Measurements from ENCODE around the gene KCNT1.

DNA sequence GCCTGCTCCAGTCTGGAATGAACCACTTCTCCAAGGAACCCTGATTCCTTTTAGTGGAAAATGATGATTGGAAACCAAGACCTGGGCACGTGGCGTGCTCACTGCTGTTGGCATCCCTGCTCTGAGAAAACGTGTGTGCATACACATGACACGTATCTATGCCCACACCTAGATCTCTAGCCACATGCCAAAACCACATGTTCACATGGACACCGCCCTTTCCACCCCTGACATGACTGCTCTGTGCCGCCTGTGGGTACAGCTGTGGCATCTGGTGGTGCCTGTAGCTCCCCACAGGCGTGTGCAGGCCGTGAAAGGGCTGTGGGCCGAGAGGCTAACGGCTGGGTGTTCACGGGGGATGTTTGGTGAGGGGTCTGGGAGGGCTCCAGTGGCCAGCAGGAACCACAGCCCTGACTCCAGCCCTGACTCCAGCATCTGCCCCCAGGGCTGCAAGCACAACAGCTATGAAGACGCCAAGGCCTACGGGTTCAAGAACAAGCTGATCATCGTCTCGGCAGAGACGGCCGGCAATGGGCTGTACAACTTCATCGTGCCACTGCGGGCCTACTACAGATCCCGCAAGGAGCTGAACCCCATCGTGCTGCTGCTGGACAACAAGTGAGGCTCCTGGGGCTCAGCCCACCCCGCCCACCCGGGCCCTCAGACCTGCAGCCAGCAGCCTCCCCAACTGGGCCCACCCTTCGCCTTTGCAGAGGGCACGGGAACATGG is 75.1 kb downstream of the KCNT1 start:
- TF ChIP-seq, protein P1, sequence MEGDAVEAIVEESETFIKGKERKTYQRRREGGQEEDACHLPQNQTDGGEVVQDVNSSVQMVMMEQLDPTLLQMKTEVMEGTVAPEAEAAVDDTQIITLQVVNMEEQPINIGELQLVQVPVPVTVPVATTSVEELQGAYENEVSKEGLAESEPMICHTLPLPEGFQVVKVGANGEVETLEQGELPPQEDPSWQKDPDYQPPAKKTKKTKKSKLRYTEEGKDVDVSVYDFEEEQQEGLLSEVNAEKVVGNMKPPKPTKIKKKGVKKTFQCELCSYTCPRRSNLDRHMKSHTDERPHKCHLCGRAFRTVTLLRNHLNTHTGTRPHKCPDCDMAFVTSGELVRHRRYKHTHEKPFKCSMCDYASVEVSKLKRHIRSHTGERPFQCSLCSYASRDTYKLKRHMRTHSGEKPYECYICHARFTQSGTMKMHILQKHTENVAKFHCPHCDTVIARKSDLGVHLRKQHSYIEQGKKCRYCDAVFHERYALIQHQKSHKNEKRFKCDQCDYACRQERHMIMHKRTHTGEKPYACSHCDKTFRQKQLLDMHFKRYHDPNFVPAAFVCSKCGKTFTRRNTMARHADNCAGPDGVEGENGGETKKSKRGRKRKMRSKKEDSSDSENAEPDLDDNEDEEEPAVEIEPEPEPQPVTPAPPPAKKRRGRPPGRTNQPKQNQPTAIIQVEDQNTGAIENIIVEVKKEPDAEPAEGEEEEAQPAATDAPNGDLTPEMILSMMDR (optimal IDR thresholded peaks at IDR 0.05 in 1 of 3, IDR thresholded peaks at IDR 0.05 in 1 of 3, conservative IDR thresholded peaks at IDR 0.05 in 1 of 3; ENCODE audit: extremely low read depth in 1 of 3, insufficient read depth in 2 of 3, low read length in 3 of 3) = no peak
- TF ChIP-seq EZH2 (IDR thresholded peaks at IDR 0.05; ENCODE audit: low read length) = no peak

All from keratinocyte (primary cell).